H9 (cell line): ENCODE results near the gene PTPN3. TPM values are rescaled to one million over a fixed set of nuclear protein-coding genes. Genes with fewer than 3 reads are reported as not detected.

ENCODE experiments used
- DNase-seq: peaks from one replicate; pipeline ENCODE4 v3.0.0-alpha.2; 2017
- H2AFZ ChIP-seq: one replicate; pipeline ENCODE4 v1.6.1; 2013; ENCODE audit warnings: mild to moderate bottlenecking, low read length, control low read depth, moderate library complexity
- H2AK5ac ChIP-seq: 2 replicates; pipeline ENCODE4 v1.6.1; 2013; ENCODE audit warnings: low read length, control low read depth, mixed read lengths; ENCODE audit not compliant: insufficient read length
- H2BK120ac ChIP-seq: one replicate; pipeline ENCODE4 v1.6.1; 2013; ENCODE audit warnings: low read depth, mild to moderate bottlenecking, low read length, control low read depth, inconsistent platforms; ENCODE audit not compliant: poor library complexity, severe bottlenecking
- H2BK12ac ChIP-seq: 2 replicates; pipeline ENCODE4 v1.6.1; 2013; ENCODE audit warnings: low read length, control low read depth, mixed read lengths, low read depth; ENCODE audit not compliant: insufficient read length
- H2BK15ac ChIP-seq: 2 replicates; pipeline ENCODE4 v1.6.1; 2013; ENCODE audit warnings: low read depth, low read length, control low read depth
- H2BK20ac ChIP-seq: one replicate; pipeline ENCODE4 v1.6.1; 2013; ENCODE audit warnings: low read depth, mild to moderate bottlenecking, low read length, control low read depth, inconsistent platforms; ENCODE audit not compliant: poor library complexity, severe bottlenecking
- H2BK5ac ChIP-seq: 2 replicates; pipeline ENCODE4 v1.6.1; 2013; ENCODE audit warnings: low read length, control low read depth, mixed read lengths; ENCODE audit not compliant: insufficient read length
- H3K14ac ChIP-seq: 2 replicates; pipeline ENCODE4 v1.6.1; 2013; ENCODE audit warnings: low read length, control low read depth; ENCODE audit not compliant: insufficient read depth
- H3K18ac ChIP-seq: 2 replicates; pipeline ENCODE4 v1.6.1; 2013; ENCODE audit warnings: low read depth, mild to moderate bottlenecking, mixed read lengths, low read length, control low read depth; ENCODE audit not compliant: insufficient read length
- H3K23ac ChIP-seq: 2 replicates; pipeline ENCODE4 v1.6.1; 2013; ENCODE audit warnings: low read length, control low read depth, mixed read lengths, low read depth; ENCODE audit not compliant: insufficient read length
- H3K23me2 ChIP-seq: 2 replicates; pipeline ENCODE4 v1.6.1; 2013; ENCODE audit warnings: low read depth, mild to moderate bottlenecking, mixed read lengths, low read length, control low read depth; ENCODE audit not compliant: insufficient read length, poor library complexity, severe bottlenecking
- H3K27ac ChIP-seq: 2 replicates; pipeline ENCODE4 v1.5.1; 2013; ENCODE audit warnings: low read length, control low read depth, mixed read lengths, low read depth; ENCODE audit not compliant: insufficient read length
- H3K27me3 ChIP-seq: 2 replicates; pipeline ENCODE4 v1.6.1; 2013; ENCODE audit warnings: low read length, control low read depth, inconsistent platforms; ENCODE audit not compliant: insufficient read depth
- H3K4ac ChIP-seq: 2 replicates; pipeline ENCODE4 v1.6.1; 2013; ENCODE audit warnings: low read depth, mild to moderate bottlenecking, control low read depth, inconsistent platforms, low read length, moderate library complexity
- H3K4me1 ChIP-seq: 2 replicates; pipeline ENCODE4 v1.6.1; 2013; ENCODE audit warnings: low read length, control low read depth, inconsistent platforms; ENCODE audit not compliant: insufficient read depth
- H3K4me2 ChIP-seq: 2 replicates; pipeline ENCODE4 v1.6.1; 2013; ENCODE audit warnings: low read length, control low read depth, mixed read lengths; ENCODE audit not compliant: insufficient read length, insufficient read depth
- H3K56ac ChIP-seq: 2 replicates; pipeline ENCODE4 v1.6.1; 2013; ENCODE audit warnings: low read depth, mild to moderate bottlenecking, mixed read lengths, low read length, control low read depth; ENCODE audit not compliant: insufficient read length
- H3K79me1 ChIP-seq: 2 replicates; pipeline ENCODE4 v1.6.1; 2013; ENCODE audit warnings: low read depth, mild to moderate bottlenecking, moderate library complexity, low read length, control low read depth, inconsistent platforms; ENCODE audit not compliant: insufficient read depth, poor library complexity, severe bottlenecking
- H3K79me2 ChIP-seq: 2 replicates; pipeline ENCODE4 v1.6.1; 2013; ENCODE audit warnings: low read length, control low read depth, inconsistent platforms; ENCODE audit not compliant: insufficient read depth
- H3K9ac ChIP-seq: 2 replicates; pipeline ENCODE4 v1.6.1; 2013; ENCODE audit warnings: low read length, control low read depth, mixed read lengths; ENCODE audit not compliant: insufficient read length; ENCODE audit errors: extremely low read depth
- H3K9me3 ChIP-seq: one replicate; pipeline ENCODE4 v1.6.1; 2013; ENCODE audit warnings: low read depth, low read length, inconsistent platforms; ENCODE audit not compliant: control insufficient read depth
- H3T11ph ChIP-seq: one replicate; pipeline ENCODE4 v1.6.1; 2013; ENCODE audit warnings: mild to moderate bottlenecking, low read length, control low read depth, inconsistent platforms
- H4K20me1 ChIP-seq: one replicate; pipeline ENCODE4 v1.6.1; 2013; ENCODE audit not compliant: control insufficient read depth, insufficient read length, insufficient read depth
- H4K5ac ChIP-seq: 2 replicates; pipeline ENCODE4 v1.6.1; 2013; ENCODE audit warnings: low read depth, mild to moderate bottlenecking, mixed read lengths, low read length, control low read depth; ENCODE audit not compliant: insufficient read length
- H4K8ac ChIP-seq: replicated peaks from 2 replicates; pipeline ENCODE4 v1.6.1; 2013; ENCODE audit warnings: low read length, control low read depth, mixed read lengths, low read depth; ENCODE audit not compliant: insufficient read length
- H4K91ac ChIP-seq: 2 replicates; pipeline ENCODE4 v1.6.1; 2013; ENCODE audit warnings: low read depth, mild to moderate bottlenecking, moderate library complexity, mixed read lengths, low read length, control low read depth; ENCODE audit not compliant: insufficient read length
- H3K27ac Mint-ChIP-seq, 3 experiments: 2 replicates in 2 of 3; 3 replicates in 1 of 3; pipeline ENCODE4 v1.8.0; 2020 to 2021; ENCODE audit warnings: mixed read lengths in 3 of 3, mild to moderate bottlenecking in 1 of 3, moderate library complexity in 1 of 3
- H3K27me3 Mint-ChIP-seq: 2 replicates; pipeline ENCODE4 v1.8.0; 2021; ENCODE audit warnings: low read depth, mild to moderate bottlenecking, moderate library complexity, mixed read lengths
- H3K36me3 Mint-ChIP-seq, 3 experiments: 2 replicates in 2 of 3; 3 replicates in 1 of 3; pipeline ENCODE4 v1.8.0; 2020 to 2021; ENCODE audit warnings: low read depth in 3 of 3, mixed read lengths in 3 of 3; ENCODE audit not compliant: insufficient read depth in 1 of 3
- H3K4me1 Mint-ChIP-seq, 2 experiments: 2 replicates each; pipeline ENCODE4 v1.8.0; 2020; ENCODE audit warnings: mixed read lengths in 2 of 2
- H3K4me3 Mint-ChIP-seq, 2 experiments: 2 replicates in 1 of 2; 3 replicates in 1 of 2; pipeline ENCODE4 v1.8.0; 2020 to 2021; ENCODE audit warnings: mild to moderate bottlenecking in 2 of 2, mixed read lengths in 2 of 2, moderate library complexity in 1 of 2
- H3K9me3 Mint-ChIP-seq, 2 experiments: 2 replicates in 1 of 2; 3 replicates in 1 of 2; pipeline ENCODE4 v1.8.0; 2020; ENCODE audit warnings: mild to moderate bottlenecking in 2 of 2, mixed read lengths in 2 of 2, moderate library complexity in 1 of 2
- CTCF ChIP-seq: fragments of 200-600 bp; sonication (generic); conservative IDR thresholded peaks from 3 replicates; pipeline ENCODE4 v1.8.0; 2021; ENCODE audit warnings: antibody characterized with exemption, mild to moderate bottlenecking
- WGBS: extraction: QIAGEN DNeasy Blood & Tissue Kit; methylation state at CpG from one replicate; pipeline ENCODE4 v1.1.7; 2013; ENCODE audit warnings: missing lambda C conversion rate, low lambda C conversion rate, mixed read lengths; ENCODE audit not compliant: insufficient read length; ENCODE audit errors: extremely low coverage; 5-methylcytosine and 5-hydroxymethylcytosine counted together
- total RNA-seq: library from RNA; stranded (reverse); gene quantifications from 2 replicates; pipeline ENCODE4 v1.2.1, GENCODE V29; 2021

The PTPN3 gene
- total RNA-seq, 1 experiment from 2014 or later = 2.6 TPM

- H4K20me1 ChIP-seq = no peaks in the 10 kb centered on the region
- no peak overlapping the region for H3K14ac ChIP-seq
- no peak overlapping the region for H2BK12ac ChIP-seq
- H3K23ac ChIP-seq = no peak overlapping the region
- H2BK20ac ChIP-seq = no peak overlapping the region
- H3K18ac ChIP-seq = no peak overlapping the region
- H3K4me1 Mint-ChIP-seq = peaks cover 24 to 28% of the 10 kb centered on the region in 2 experiments
- H3K79me1 ChIP-seq = no peaks in the 10 kb centered on the region
- H3K9ac ChIP-seq = no peak overlapping the region
- no peak overlapping the region for H2BK120ac ChIP-seq
- H2AK5ac ChIP-seq = no peak overlapping the region
- H2BK15ac ChIP-seq = no peak overlapping the region
- H3K79me2 ChIP-seq = no peaks in the 10 kb centered on the region
- no peaks in the 10 kb centered on the region for H3K4me1 ChIP-seq
- no peak overlapping the region for H2AFZ ChIP-seq
- no peak overlapping the region for H4K91ac ChIP-seq
- H3K4me3 Mint-ChIP-seq = peak overlapping the region in 1 of 2 experiments; percentile 80; a peak in 2 of 5 replicates
- H3K27me3 Mint-ChIP-seq = peaks cover 70% of the 10 kb centered on the region
- no peak overlapping the region for H3K56ac ChIP-seq
- DNase-seq = no peak
- no peaks in the 10 kb centered on the region for H3K9me3 ChIP-seq
- peaks cover 0 to 4% (median 0%) of the 10 kb centered on the region in 3 experiments; a peak in 3 of 7 replicates for H3K36me3 Mint-ChIP-seq
- WGBS = no CpG with 5 or more reads among the region's 5 CpGs
- H4K5ac ChIP-seq = no peak overlapping the region
- peak overlapping the region; percentile 68 for H3K4me2 ChIP-seq
- H4K8ac ChIP-seq = no peak overlapping the region
- no peak overlapping the region for H3K27ac ChIP-seq
- H3T11ph ChIP-seq = no peak overlapping the region
- no peaks in the 10 kb centered on the region for H3K23me2 ChIP-seq
- H3K27me3 ChIP-seq = peaks cover 29% of the 10 kb centered on the region; the same call in 1 of the 2 replicates
- H3K27ac Mint-ChIP-seq = no peak overlapping the region
- no peak for TF ChIP-seq CTCF
- no peaks in the 10 kb centered on the region; a peak in 1 of 5 replicates for H3K9me3 Mint-ChIP-seq
- H2BK5ac ChIP-seq = no peak overlapping the region
- no peak overlapping the region for H3K4ac ChIP-seq
These were observed 2.4 kb upstream of the PTPN3 start for GRCh38 chr9:109500421-109500974.
